ENCODE data around the gene RRP8. TPM values are rescaled to one million over a fixed set of nuclear protein-coding genes. Genes with fewer than 3 reads are reported as not detected.

Gene RRP8
- total RNA-seq, 2 experiments from 2014 or later, result 37.8 to 45.3 TPM

Other genes starting within 250 kb of the RRP8 start
- gene SMPD1, start 213.1 kb downstream of the RRP8 start, total RNA-seq, result 10 to 100 TPM; 12.9 to 16.9 TPM
- gene APBB1, start 184.5 kb downstream of the RRP8 start, total RNA-seq, result 10 to 100 TPM; 29.2 to 32.3 TPM
- gene HPX, start 162.6 kb downstream of the RRP8 start, total RNA-seq, result not detected
- 1 to 10 TPM; 3.4 to 3.6 TPM for gene TRIM3, start 129.7 kb downstream of the RRP8 start, total RNA-seq
- 10 to 100 TPM; 44.2 to 47.1 TPM for gene ARFIP2, start 122.3 kb downstream of the RRP8 start, total RNA-seq
- gene TIMM10B, start 122.1 kb downstream of the RRP8 start, total RNA-seq, result 10 to 100 TPM; 40.3 to 44.3 TPM
- 10 to 100 TPM; 11.6 to 11.7 TPM for gene DNHD1, start 106.3 kb downstream of the RRP8 start, total RNA-seq
- 10 to 100 TPM; 66.1 to 68.0 TPM for gene ILK, start 158 bp upstream of the RRP8 start, total RNA-seq
- 100 to 1,000 TPM; 156 to 160 TPM for gene TAF10, start 8.6 kb upstream of the RRP8 start, total RNA-seq
- gene TPP1, start 15.8 kb upstream of the RRP8 start, total RNA-seq, result 10 to 100 TPM; 30.7 to 33.7 TPM
- 1 to 10 TPM; 1.3 to 1.4 TPM for gene DCHS1, start 52.2 kb upstream of the RRP8 start, total RNA-seq
- gene MRPL17, start 79.7 kb upstream of the RRP8 start, total RNA-seq, result 100 to 1,000 TPM; 141 to 143 TPM
- under 1 TPM; 0.08 to 0.18 TPM for gene OR2AG2, start 168.4 kb upstream of the RRP8 start, total RNA-seq
- gene OR2AG1, start 179.4 kb upstream of the RRP8 start, total RNA-seq, result not detected
- under 1 TPM; 0.04 to 0.10 TPM for gene OR6A2, start 196.1 kb upstream of the RRP8 start, total RNA-seq
- gene OR10A5, start 242.1 kb upstream of the RRP8 start, total RNA-seq, result not detected

Measured in activated naive CD8-positive, alpha-beta T cell treated with anti-CD3 and anti-CD28 coated beads for 36 hours (primary cell).